Measurements from ENCODE around the gene SLCO4A1. TPM values are rescaled to one million over a fixed set of nuclear protein-coding genes. Genes with fewer than 3 reads are reported as not detected.

SLCO4A1 gene
- total and polyA plus RNA-seq, 9 donors: 1.1 to 10.9 (median 3.7) TPM

- peaks cover 5% of the 10 kb centered on the region for H3K27me3 ChIP-seq
- H3K9me3 ChIP-seq: no peaks in the 10 kb centered on the region
- H3K36me3 ChIP-seq: no peaks in the 10 kb centered on the region
- no peak overlapping the region for H3K27ac ChIP-seq
- H3K4me1 ChIP-seq (ENCODE audit: insufficient read depth): no peaks in the 10 kb centered on the region
- no peak for TF ChIP-seq CTCF (IDR thresholded peaks at IDR 0.05)
- TF ChIP-seq EP300 (IDR thresholded peaks at IDR 0.05): no peak
- TF ChIP-seq POLR2A (IDR thresholded peaks at IDR 0.05): no peak
- intact Hi-C loops (cut with DNase I): no loop called here
- WGBS, 3 donors: 77 to 89% (median 84%) methylated on average over 11 to 16 of the region's 16 CpGs
- no peak overlapping the region for H3K4me3 ChIP-seq
- no peak for DNase-seq
Measured at GRCh38 chr20:62705627-62706026, 63.3 kb downstream of the SLCO4A1 start.

GRCh38 chr20:62706344-62706743 is 64.0 kb downstream of the SLCO4A1 start:
- 81 to 88% (median 84%) methylated on average over 12 of the region's 12 CpGs for WGBS, 3 donors
- no peak overlapping the region for H3K4me3 ChIP-seq
- TF ChIP-seq EP300 (IDR thresholded peaks at IDR 0.05) (no peak), POLR2A (IDR thresholded peaks at IDR 0.05) (no peak), CTCF (IDR thresholded peaks at IDR 0.05) (no peak)
- peaks cover 5% of the 10 kb centered on the region for H3K27me3 ChIP-seq
- no peak overlapping the region for H3K27ac ChIP-seq
- intact Hi-C loops (cut with DNase I): no loop called here
- H3K9me3 ChIP-seq: no peaks in the 10 kb centered on the region
- no peak for DNase-seq
- H3K4me1 ChIP-seq (ENCODE audit: insufficient read depth): no peaks in the 10 kb centered on the region
- no peaks in the 10 kb centered on the region for H3K36me3 ChIP-seq

- intact Hi-C loops (cut with DNase I): no loop called here
- no peaks in the 10 kb centered on the region for H3K9me3 ChIP-seq
- peaks cover 5% of the 10 kb centered on the region for H3K27me3 ChIP-seq
- no peak for DNase-seq
- no peaks in the 10 kb centered on the region for H3K36me3 ChIP-seq
- no peak overlapping the region for H3K27ac ChIP-seq
- WGBS, 3 donors: 79 to 86% (median 84%) methylated on average over 12 of the region's 12 CpGs
- no peaks in the 10 kb centered on the region for H3K4me1 ChIP-seq (ENCODE audit: insufficient read depth)
- TF ChIP-seq POLR2A (IDR thresholded peaks at IDR 0.05): no peak
- TF ChIP-seq EP300 (IDR thresholded peaks at IDR 0.05): no peak
- no peak for TF ChIP-seq CTCF (IDR thresholded peaks at IDR 0.05)
- no peak overlapping the region for H3K4me3 ChIP-seq
Measured at GRCh38 chr20:62706857-62707256, 64.6 kb downstream of the SLCO4A1 start.

GRCh38 chr20:62707276-62707920 is 65.1 kb downstream of the SLCO4A1 start:
- no peaks in the 10 kb centered on the region for H3K36me3 ChIP-seq
- no peak for DNase-seq
- H3K9me3 ChIP-seq: no peaks in the 10 kb centered on the region
- H3K4me1 ChIP-seq (ENCODE audit: insufficient read depth): no peaks in the 10 kb centered on the region
- H3K27ac ChIP-seq: no peak overlapping the region
- intact Hi-C loops (cut with DNase I): no loop called here
- no peak overlapping the region for H3K4me3 ChIP-seq
- peaks cover 5% of the 10 kb centered on the region for H3K27me3 ChIP-seq
- TF ChIP-seq EP300 (IDR thresholded peaks at IDR 0.05) (no peak), CTCF (IDR thresholded peaks at IDR 0.05) (no peak), POLR2A (IDR thresholded peaks at IDR 0.05) (no peak)
- 53 to 65% (median 59%) methylated on average over 14 to 16 of the region's 16 CpGs for WGBS, 3 donors

All from ovary (tissue), 9 donors.